ENCODE results near the gene REC114. TPM values are rescaled to one million over a fixed set of nuclear protein-coding genes. Genes with fewer than 3 reads are reported as not detected.

Gene REC114
- total and polyA plus RNA-seq, 10 of the 15 experiments (the other 5 are each of a cell fraction or from before 2014, with no cell fraction given): not detected

GRCh38 chr15:73605759-73606436 lies 162.9 kb downstream of the REC114 start:
- no peak for FAIRE-seq
- ChIA-PET SMC1A (ENCODE audit: uncharacterized antibody, unreplicated experiment) (interaction anchor here (0.9 to 10.9 kb wide), 8 partner anchors 10 to 338 kb away, joined by 3 to 130 read pairs (median 7); partner anchors contain the start of gene NPTN), RAD21 (ENCODE audit: unreplicated experiment) (interaction anchor here (0.9 to 3.3 kb wide), 6 partner anchors 11 to 45 kb away, joined by 3 to 21 read pairs (median 5); no protein-coding TSS in a partner anchor), POLR2A (interaction anchor here (0.8 to 2.2 kb wide), 3 partner anchors 13 to 20 kb away, joined by 3 to 6 read pairs (median 3); no protein-coding TSS in a partner anchor), CTCF (interaction anchor here (0.6 to 11.1 kb wide), 9 partner anchors 11 to 46 kb away, joined by 3 to 170 read pairs (median 7); partner anchors contain the start of gene NPTN)
- 100% methylated on average over 5 of the region's 5 CpGs for WGBS (ENCODE audit: insufficient coverage, insufficient replicate concordance, low lambda C conversion rate, missing lambda C conversion rate)
- Histone ChIP-seq H3K4me3 (no peak overlapping the region), H3K4me2 (ENCODE audit: control insufficient read depth, insufficient read depth) (no peak overlapping the region), H3K9ac (ENCODE audit: control insufficient read depth, insufficient read depth, low read length) (no peak overlapping the region), H2AFZ (ENCODE audit: control insufficient read depth, low read depth, low read length) (no peak overlapping the region), H3K79me2 (ENCODE audit: control insufficient read depth, insufficient read depth, low read length) (peaks cover 76% of the 10 kb centered on the region), H3K9me3 (replicated peaks; ENCODE audit: control insufficient read depth, insufficient read depth, low read length) (no peaks in the 10 kb centered on the region), H4K20me1 (ENCODE audit: control insufficient read depth, insufficient read depth) (no peaks in the 10 kb centered on the region; the same call in 1 of the 2 replicates), H3K27me3 (replicated peaks in 1 of 2; ENCODE audit: control insufficient read depth in 2 of 2, insufficient read depth in 2 of 2, low read length in 1 of 2) (no peaks in the 10 kb centered on the region), H3K4me1 (ENCODE audit: control insufficient read depth, insufficient read depth, low read length) (peaks cover 43% of the 10 kb centered on the region), H3K27ac (ENCODE audit: control insufficient read depth, insufficient read depth) (no peak overlapping the region), H3K36me3 (ENCODE audit: control insufficient read depth in 2 of 2, insufficient read depth in 2 of 2, low read length in 1 of 2) (no peaks in the 10 kb centered on the region)
- no TSS peak for BruUV-seq (replicated peaks)
- intact Hi-C loops (cut with micrococcal nuclease; ENCODE audit: unreplicated experiment): no loop called here
- in situ Hi-C loops (cut with MboI): no loop called here
- ATAC-seq: no peak
- DNase-seq (ENCODE audit: low read depth, low spot score): no peak
- TF ChIP-seq ZNF274 (IDR thresholded peaks at IDR 0.05; ENCODE audit: insufficient read depth, insufficient read length): no peak
- TF ChIP-seq RCOR1 (conservative IDR thresholded peaks at IDR 0.05; ENCODE audit: low read depth, low read length): no peak
- no peak for TF ChIP-seq CHD1 (IDR thresholded peaks at IDR 0.05; ENCODE audit: low read depth, low read length)
- TF ChIP-seq ZZZ3 (IDR thresholded peaks at IDR 0.05; ENCODE audit: control insufficient read depth, insufficient read length, low read depth): no peak
- TF ChIP-seq RELB (IDR thresholded peaks at IDR 0.05; ENCODE audit: low read depth): no peak
- TF ChIP-seq ZNF384 (IDR thresholded peaks at IDR 0.05; ENCODE audit: borderline replicate concordance, low read depth, low read length): no peak
- no peak for TF ChIP-seq HDAC6 (IDR thresholded peaks at IDR 0.05; ENCODE audit: unreplicated experiment)
- no peak for TF ChIP-seq MLLT1 (IDR thresholded peaks at IDR 0.05)
- no peak for TF ChIP-seq HDGF (IDR thresholded peaks at IDR 0.05)
- no peak for TF ChIP-seq BACH1 (IDR thresholded peaks at IDR 0.05; ENCODE audit: borderline replicate concordance)
- no peak for TF ChIP-seq KAT2A (conservative IDR thresholded peaks at IDR 0.05; ENCODE audit: control insufficient read depth, low read depth, low read length)
- no peak for TF ChIP-seq POLR2AphosphoS5 (IDR thresholded peaks at IDR 0.05; ENCODE audit: low read length)
- no peak for TF ChIP-seq TCF12 (IDR thresholded peaks at IDR 0.05; ENCODE audit: low read depth, low read length)
- no peak for TF ChIP-seq NFXL1 (IDR thresholded peaks at IDR 0.05; ENCODE audit: borderline replicate concordance)
- no peak for TF ChIP-seq EP300 (IDR thresholded peaks at IDR 0.05; ENCODE audit: borderline replicate concordance in 1 of 2, control insufficient read depth in 1 of 2, low read depth in 2 of 2, low read length in 2 of 2)
- no peak for TF ChIP-seq E4F1 (IDR thresholded peaks at IDR 0.05; ENCODE audit: borderline replicate concordance, partially characterized antibody)
- no peak for TF ChIP-seq SREBF1 (IDR thresholded peaks at IDR 0.05; ENCODE audit: low read length)
- TF ChIP-seq JUNB (IDR thresholded peaks at IDR 0.05): no peak
- no peak for TF ChIP-seq MEF2B (IDR thresholded peaks at IDR 0.05; ENCODE audit: partially characterized antibody, poor library complexity, severe bottlenecking)

Data from GM12878 (cell line).